T-helper 1 cell (primary cell): Measurements from ENCODE around the gene MRPL22.
"Not testable (repeated sequence)": the region's sequence is repeated elsewhere in the genome, so short reads cannot be mapped to it uniquely, and the experiment has no call there.

Experiments used
- DNase-seq, 5 donors: peaks; one replicate each; pipeline ENCODE4 v3.0.0-alpha.2; 2012 to 2020

MRPL22 gene

DNA sequence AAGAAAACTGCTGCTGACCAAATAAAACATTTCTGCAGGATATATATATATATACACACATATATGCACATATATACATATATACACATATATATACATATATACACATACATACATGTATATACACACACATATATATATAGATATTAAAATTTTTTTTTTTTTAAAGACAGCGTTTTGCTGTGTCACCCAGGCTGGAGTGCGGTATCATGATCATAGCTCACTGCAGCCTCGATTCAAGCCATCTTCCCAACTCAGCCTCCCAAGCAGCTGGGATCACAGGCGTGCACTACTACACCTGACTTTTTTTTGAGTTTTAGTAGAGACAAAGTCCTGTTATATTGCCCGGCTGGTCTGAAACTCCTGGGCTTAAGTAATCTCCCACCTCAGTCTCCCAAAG is 2.7 kb downstream of the MRPL22 start:
- no peak for DNase-seq

DNA sequence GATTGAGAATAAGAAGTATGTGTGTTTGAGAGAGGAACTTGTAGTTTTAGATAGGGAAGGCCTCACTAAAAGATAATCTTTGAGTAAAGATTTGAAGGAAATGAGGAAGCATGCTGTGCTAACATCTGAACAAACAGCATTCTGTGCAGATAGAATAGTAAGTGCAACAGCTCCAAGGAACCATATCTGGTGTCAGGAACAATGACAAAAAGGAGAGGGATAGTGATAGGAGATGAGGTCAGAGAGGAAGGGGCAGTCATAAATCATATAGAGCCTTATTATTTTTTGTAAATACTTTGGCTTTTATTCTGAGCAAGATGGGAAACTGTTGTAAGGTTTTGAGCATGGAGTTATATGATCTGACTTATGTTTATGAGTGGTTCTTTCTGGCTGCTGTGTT is 3.8 kb downstream of the MRPL22 start:
- DNase-seq = no peak

- no peak for DNase-seq
These were observed 4.9 kb downstream of the MRPL22 start for GRCh38 chr5:154945695-154946301.

- DNase-seq = no peak
These were observed 6.9 kb downstream of the MRPL22 start for GRCh38 chr5:154947778-154948177.

DNA sequence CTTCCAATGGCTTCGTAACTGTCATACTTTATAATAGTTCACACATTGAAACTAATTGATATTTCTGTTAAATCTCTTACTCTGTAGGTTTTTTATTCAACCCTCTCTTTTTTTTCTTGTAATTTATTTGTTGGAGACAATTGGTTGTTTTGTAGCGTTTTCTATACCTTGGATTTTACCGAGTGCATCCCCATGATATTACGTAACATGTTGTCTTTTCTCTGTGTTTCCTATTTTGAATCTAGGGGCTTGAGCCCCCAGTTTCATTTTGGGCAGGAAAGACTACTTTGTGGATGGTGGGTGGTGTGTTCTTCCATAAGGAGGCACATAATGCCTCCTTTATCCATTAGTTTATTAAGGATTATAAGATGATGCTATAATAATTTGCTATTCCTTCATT is 7.4 kb downstream of the MRPL22 start:
- no peak for DNase-seq

GRCh38 chr5:154949781-154950180 is 8.9 kb downstream of the MRPL22 start:
- DNase-seq = no peak

GRCh38 chr5:154956712-154957111 is 15.8 kb downstream of the MRPL22 start:
- DNase-seq = no peak

DNA sequence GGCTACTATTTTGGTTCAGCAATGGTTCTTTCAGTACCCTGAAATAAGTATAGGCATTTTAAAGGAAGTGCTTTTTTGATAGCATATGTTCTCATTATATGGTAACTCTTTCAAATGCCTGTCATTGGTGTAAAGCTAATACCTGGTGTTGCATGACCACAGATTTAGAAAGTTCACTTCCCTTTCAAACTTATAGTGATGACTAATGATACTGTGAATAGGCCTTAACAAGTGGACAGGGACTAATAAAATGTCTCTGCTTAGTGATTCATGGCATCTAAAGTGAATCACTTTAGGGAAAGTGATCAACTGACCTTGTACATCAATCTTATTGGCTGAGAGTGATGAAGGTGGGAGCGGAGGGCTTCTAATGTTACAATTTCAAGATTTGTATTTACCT is 21.6 kb downstream of the MRPL22 start:
- DNase-seq = no peak

GRCh38 chr5:154966081-154966841 is 25.4 kb downstream of the MRPL22 start:
- no peak for DNase-seq

DNA sequence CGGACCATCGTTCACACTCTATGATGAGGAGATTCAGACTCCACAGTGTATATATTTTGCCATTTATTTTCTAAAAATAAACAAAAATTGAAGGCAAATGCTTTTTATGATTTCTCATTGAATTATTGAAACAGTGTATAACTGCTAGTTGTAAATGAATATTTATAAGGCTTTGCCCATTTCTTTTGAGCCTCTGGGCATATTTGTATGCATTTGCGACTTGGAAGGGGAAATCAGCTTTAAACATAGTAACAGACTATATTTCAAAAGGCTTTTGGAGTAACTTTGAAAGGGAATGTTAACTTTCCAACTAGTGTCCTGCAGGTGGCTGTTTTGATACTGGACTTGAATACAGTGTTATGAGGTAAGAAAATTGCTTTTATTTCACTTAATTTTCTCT is 26.0 kb downstream of the MRPL22 start:
- DNase-seq = no peak

DNA sequence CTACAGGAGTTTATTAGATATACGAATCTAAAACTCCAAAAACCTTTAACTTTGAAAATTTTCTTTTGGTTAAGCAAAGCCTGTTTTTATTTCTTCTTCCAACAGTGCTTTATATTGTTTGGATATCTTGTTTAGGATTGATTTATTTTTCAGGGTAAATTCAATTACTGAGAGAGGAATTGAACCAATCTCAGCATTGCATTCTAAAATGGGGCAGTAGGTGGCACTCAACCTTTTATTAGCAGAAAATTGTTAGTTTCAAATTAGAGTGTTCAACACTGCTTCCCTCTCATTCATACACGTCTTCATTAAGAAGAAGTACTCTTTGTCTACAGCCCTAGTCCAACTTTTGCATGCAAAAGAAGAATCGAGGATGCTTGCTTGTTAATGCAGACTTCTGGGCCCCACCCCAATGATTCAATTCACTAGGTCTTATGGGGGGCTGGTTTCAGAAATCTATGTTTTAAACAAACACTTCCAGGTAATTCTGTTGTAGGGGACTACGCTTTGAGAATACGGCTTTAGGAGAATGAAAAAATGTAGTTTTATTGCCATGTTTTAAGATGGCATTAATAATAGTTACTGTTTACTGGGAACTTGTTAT is 26.6 kb downstream of the MRPL22 start:
- no peak for DNase-seq

- no peak for DNase-seq
These were observed 28.1 kb downstream of the MRPL22 start for GRCh38 chr5:154968953-154969352.

- DNase-seq = no peak
These were observed 29.9 kb downstream of the MRPL22 start for GRCh38 chr5:154970759-154971158.

DNA sequence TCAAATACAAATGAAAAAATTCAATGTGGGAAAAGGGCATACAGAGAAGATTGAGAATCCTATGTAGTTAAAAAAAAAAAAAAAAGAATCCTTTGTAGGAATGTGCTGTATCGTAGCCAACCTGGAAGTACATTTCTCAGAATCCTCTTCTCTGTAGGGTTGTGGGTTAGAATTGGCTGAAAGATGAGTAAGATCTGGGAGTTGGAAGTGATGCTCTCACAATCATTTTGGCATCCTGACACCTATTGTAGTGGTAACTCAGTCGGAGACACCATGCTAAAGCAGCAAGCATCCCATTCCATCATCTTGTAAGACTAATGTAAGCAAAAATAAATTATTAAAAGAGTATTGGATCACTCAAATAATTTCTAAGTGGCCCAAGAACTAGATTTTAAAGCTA is 30.6 kb downstream of the MRPL22 start:
- DNase-seq = no peak

GRCh38 chr5:154972476-154973080 is 31.7 kb downstream of the MRPL22 start:
- peak in 1 of 5 donors; percentile 4 for DNase-seq

- not testable (repeated sequence) for DNase-seq
These were observed 35.2 kb downstream of the MRPL22 start for GRCh38 chr5:154976082-154976481.

DNA sequence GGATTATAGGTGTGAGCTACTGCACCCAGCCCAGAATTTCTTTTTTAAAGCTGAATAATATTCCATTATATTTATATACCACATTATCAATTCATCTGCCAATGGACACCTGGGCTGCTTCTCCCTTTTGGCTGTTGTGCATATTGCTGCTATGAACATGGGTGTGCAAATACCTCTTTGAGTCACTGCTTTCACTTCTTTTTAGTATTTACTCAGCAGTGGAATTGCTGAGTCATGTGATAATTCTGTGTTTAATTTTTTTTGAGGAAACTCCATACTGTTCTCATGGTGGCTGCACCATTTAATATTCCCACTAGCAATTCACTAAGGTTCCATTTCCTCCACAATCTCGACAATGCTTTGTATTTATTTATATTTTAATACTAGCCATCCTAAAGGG is 36.5 kb downstream of the MRPL22 start:
- DNase-seq = no peak

DNA sequence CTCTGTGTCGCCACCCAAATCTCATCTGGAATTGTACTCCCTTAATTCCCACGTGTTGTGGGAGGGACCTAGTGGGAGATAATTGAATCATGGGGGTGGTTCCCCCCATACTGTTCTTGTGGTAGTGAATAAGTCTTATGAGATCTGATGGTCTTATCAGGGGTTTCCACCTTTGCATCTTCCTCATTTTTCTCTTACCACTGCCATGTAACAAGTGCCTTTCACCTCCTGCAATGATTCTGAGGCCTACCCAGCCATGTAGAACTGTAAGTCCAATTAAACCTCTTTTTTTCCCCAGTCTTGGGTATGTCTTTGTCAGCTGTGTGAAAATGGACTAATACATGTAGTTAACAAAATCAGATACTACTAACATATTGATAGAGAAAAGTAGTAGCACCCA is 37.4 kb downstream of the MRPL22 start:
- DNase-seq = not testable (repeated sequence)

DNA sequence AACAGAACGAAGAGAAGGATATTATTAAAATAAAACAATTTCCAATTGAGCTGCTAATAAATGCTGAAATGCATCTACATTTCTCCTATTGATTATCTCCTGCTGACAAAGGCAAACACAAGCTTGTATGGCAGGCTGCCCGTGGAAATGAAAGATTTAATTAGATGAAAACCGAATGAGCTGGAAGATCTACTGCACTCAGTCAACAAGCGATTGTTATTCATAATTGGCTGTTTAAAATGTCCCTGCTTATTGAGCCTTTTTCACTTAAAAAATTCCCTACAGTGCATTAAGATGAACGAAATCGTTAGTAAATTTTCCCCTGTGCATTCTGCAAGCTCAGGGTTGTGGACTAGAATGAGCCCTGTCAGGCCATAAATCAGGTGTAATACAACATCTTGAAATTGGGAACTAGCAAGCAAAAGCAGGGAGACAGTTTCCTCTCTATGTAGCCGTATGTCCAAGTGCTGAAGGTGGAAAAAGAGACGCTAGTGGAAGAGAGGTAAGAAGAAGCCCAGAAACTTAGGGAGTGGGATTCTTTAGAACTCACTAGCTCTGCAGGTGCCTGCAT is 44.2 kb downstream of the MRPL22 start:
- DNase-seq = no peak

GRCh38 chr5:154986151-154986550 is 45.3 kb downstream of the MRPL22 start:
- no peak for DNase-seq

- DNase-seq = no peak
These were observed 48.8 kb downstream of the MRPL22 start for GRCh38 chr5:154989626-154990025.

- no peak for DNase-seq
These were observed 52.6 kb downstream of the MRPL22 start for GRCh38 chr5:154993461-154993860.

- no peak for DNase-seq
These were observed 54.8 kb downstream of the MRPL22 start for GRCh38 chr5:154995679-154996078.
